BE2C (cell line): ENCODE results near the gene MELTF.

Experiments
- DNase-seq: peaks from one replicate; pipeline ENCODE4 v3.0.0-alpha.2; 2020
- H3K27me3 ChIP-seq: fragments of 250-450 bp; sonication (Bioruptor Pico); 2 replicates; pipeline ENCODE4 v1.5.1; 2020; ENCODE audit warnings: mild to moderate bottlenecking
- H3K36me3 ChIP-seq: fragments of 250-450 bp; sonication (Bioruptor Pico); 2 replicates; pipeline ENCODE4 v1.5.1; 2020; ENCODE audit warnings: mild to moderate bottlenecking
- H3K4me1 ChIP-seq: fragments of 250-450 bp; sonication (Bioruptor Pico); 2 replicates; pipeline ENCODE4 v1.5.1; 2020
- H3K4me3 ChIP-seq: 2 replicates; pipeline ENCODE4 v1.5.1; 2011; ENCODE audit warnings: low read depth, low read length
- H3K9me3 ChIP-seq: fragments of 250-450 bp; sonication (Bioruptor Pico); 2 replicates; pipeline ENCODE4 v1.5.1; 2020
- CTCF ChIP-seq: IDR thresholded peaks from 2 replicates; pipeline ENCODE4 v1.5.1; 2012; ENCODE audit warnings: mild to moderate bottlenecking, low read depth, low read length

MELTF gene

GRCh38 chr3:196996454-196997265, 33.0 kb downstream of the MELTF start:
- Histone ChIP-seq H3K4me1 (no peaks in the 10 kb centered on the region), H3K9me3 (no peaks in the 10 kb centered on the region), H3K36me3 (no peaks in the 10 kb centered on the region), H3K27me3 (no peaks in the 10 kb centered on the region), H3K4me3 (no peak overlapping the region)
- no peak for TF ChIP-seq CTCF
- no peak for DNase-seq

DNA sequence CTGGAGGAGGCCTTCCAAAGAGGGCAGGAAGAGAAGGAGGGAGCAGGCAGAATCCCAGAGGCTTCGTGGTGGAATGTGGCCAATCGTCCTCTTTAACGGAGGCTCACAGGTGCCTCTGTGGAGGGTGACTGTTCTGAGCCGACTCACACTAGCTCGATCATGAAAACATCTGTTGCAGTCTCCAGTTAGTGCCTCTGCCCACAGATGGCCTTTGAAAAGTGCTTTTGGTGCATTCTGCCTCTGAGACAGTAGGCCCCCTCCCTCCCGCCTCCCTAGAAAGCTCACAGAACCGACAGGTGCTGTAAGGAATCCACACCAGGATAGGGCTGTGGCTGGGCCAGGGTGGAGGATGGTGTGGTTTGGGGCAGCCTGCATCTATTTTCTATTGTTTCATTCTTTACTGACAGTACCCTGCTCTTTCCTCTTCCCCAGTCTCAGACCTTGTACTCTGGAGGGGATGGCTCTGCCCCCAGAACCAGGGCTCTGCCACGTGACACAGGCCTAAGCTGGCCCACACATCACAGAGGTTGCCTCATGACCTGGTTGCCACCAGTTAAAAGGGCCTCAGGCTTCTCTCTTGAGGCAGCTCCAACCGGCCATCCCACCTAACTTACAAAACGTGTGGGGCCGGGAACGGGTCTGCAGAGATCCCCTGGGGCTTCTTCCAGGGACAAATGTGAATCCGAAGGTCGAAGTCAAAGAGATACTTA, 33.8 kb downstream of the MELTF start:
- no peak for DNase-seq
- H3K9me3 ChIP-seq = no peaks in the 10 kb centered on the region
- H3K4me3 ChIP-seq = no peak overlapping the region
- H3K27me3 ChIP-seq = no peaks in the 10 kb centered on the region
- no peaks in the 10 kb centered on the region for H3K4me1 ChIP-seq
- TF ChIP-seq CTCF = no peak
- H3K36me3 ChIP-seq = no peaks in the 10 kb centered on the region

DNA sequence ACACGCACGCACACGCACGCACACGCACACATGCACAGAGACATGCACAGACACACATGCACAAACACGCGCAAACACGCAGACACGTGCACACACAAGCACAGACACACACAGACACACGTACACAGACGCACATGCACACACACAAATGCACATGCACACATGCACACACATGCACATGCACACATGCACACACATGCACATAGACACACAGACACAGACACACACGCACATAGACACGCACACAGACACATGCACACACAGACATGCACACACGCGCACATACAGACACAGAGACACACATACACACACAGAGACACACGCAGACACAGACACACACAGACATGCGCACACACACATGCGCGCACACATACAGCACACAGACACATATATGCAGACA, 34.6 kb downstream of the MELTF start:
- DNase-seq = no peak
- Histone ChIP-seq H3K36me3 (no peaks in the 10 kb centered on the region), H3K4me1 (no peaks in the 10 kb centered on the region), H3K27me3 (no peaks in the 10 kb centered on the region), H3K4me3 (no peak overlapping the region), H3K9me3 (no peaks in the 10 kb centered on the region)
- no peak for TF ChIP-seq CTCF

GRCh38 chr3:196994056-196994455, 35.6 kb downstream of the MELTF start:
- H3K4me1 ChIP-seq = no peaks in the 10 kb centered on the region
- no peaks in the 10 kb centered on the region for H3K36me3 ChIP-seq
- H3K4me3 ChIP-seq = no peak overlapping the region
- no peak for DNase-seq
- H3K9me3 ChIP-seq = no peaks in the 10 kb centered on the region
- H3K27me3 ChIP-seq = no peaks in the 10 kb centered on the region
- no peak for TF ChIP-seq CTCF

GRCh38 chr3:196992461-196993065, 37.1 kb downstream of the MELTF start:
- no peak for TF ChIP-seq CTCF
- Histone ChIP-seq H3K4me3 (no peak overlapping the region), H3K9me3 (no peaks in the 10 kb centered on the region), H3K36me3 (no peaks in the 10 kb centered on the region), H3K4me1 (no peaks in the 10 kb centered on the region), H3K27me3 (no peaks in the 10 kb centered on the region)
- DNase-seq = no peak
